Measurements from ENCODE around the gene ADAM22. TPM values are rescaled to one million over a fixed set of nuclear protein-coding genes. Genes with fewer than 3 reads are reported as not detected.

The ADAM22 gene
- total and polyA plus RNA-seq, 2 experiments from 2014 or later: 2.7 to 18.7 TPM

DNA sequence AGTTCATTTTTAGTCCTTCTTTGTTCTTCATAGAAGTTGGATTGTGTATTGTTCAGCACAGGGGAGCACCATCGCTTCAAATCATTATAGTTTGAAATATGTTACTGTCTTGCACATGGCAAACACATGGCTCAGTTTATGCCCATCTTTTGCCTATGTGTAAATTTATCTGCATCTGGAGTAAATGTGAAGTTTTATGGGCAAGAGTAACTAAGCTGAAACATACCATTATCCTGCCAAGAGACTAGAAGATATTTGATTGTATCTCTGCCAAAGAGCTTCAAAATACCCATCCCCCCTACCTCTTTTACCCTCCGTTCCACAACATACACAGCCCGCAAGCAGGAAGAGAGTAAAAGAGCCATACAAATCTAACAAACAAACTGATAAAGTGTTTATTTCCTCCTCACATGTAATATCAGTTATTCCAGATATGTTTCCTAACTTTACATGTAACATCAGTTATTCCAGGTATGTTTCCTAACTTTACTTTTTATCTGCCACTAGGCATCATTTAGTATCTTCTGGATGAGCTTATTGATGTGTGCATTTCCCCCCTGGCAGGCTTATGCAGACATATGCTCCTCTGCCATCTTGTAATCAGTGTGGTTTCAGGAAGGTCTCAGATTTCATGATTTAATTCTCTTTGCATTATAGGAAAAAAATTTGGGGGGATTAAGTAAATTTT, 158.1 kb downstream of the ADAM22 start:
- Histone ChIP-seq H4K20me1 (replicated peaks; ENCODE audit: insufficient read depth) (no peaks in the 10 kb centered on the region), H2AFZ (no peak overlapping the region), H3K27me3 (ENCODE audit: insufficient read depth) (no peaks in the 10 kb centered on the region), H3F3A (replicated peaks; ENCODE audit: low read depth) (no peaks in the 10 kb centered on the region), H3K79me2 (replicated peaks; ENCODE audit: insufficient read depth) (no peaks in the 10 kb centered on the region), H3K36me3 (ENCODE audit: insufficient read depth) (no peaks in the 10 kb centered on the region), H3K4me3 (no peak overlapping the region), H3K9me2 (ENCODE audit: insufficient read depth) (no peaks in the 10 kb centered on the region), H3K27ac (ENCODE audit: low read depth) (no peak overlapping the region), H3K4me2 (no peak overlapping the region), H3K4me1 (ENCODE audit: insufficient read depth) (no peaks in the 10 kb centered on the region)
- no peaks in the 10 kb centered on the region for H3K9me3 Mint-ChIP-seq
- H3K4me1 Mint-ChIP-seq: peaks cover 29% of the 10 kb centered on the region
- H3K27me3 Mint-ChIP-seq (ENCODE audit: insufficient read depth, low read depth, poor library complexity): no peaks in the 10 kb centered on the region
- TF ChIP-seq, protein P1, sequence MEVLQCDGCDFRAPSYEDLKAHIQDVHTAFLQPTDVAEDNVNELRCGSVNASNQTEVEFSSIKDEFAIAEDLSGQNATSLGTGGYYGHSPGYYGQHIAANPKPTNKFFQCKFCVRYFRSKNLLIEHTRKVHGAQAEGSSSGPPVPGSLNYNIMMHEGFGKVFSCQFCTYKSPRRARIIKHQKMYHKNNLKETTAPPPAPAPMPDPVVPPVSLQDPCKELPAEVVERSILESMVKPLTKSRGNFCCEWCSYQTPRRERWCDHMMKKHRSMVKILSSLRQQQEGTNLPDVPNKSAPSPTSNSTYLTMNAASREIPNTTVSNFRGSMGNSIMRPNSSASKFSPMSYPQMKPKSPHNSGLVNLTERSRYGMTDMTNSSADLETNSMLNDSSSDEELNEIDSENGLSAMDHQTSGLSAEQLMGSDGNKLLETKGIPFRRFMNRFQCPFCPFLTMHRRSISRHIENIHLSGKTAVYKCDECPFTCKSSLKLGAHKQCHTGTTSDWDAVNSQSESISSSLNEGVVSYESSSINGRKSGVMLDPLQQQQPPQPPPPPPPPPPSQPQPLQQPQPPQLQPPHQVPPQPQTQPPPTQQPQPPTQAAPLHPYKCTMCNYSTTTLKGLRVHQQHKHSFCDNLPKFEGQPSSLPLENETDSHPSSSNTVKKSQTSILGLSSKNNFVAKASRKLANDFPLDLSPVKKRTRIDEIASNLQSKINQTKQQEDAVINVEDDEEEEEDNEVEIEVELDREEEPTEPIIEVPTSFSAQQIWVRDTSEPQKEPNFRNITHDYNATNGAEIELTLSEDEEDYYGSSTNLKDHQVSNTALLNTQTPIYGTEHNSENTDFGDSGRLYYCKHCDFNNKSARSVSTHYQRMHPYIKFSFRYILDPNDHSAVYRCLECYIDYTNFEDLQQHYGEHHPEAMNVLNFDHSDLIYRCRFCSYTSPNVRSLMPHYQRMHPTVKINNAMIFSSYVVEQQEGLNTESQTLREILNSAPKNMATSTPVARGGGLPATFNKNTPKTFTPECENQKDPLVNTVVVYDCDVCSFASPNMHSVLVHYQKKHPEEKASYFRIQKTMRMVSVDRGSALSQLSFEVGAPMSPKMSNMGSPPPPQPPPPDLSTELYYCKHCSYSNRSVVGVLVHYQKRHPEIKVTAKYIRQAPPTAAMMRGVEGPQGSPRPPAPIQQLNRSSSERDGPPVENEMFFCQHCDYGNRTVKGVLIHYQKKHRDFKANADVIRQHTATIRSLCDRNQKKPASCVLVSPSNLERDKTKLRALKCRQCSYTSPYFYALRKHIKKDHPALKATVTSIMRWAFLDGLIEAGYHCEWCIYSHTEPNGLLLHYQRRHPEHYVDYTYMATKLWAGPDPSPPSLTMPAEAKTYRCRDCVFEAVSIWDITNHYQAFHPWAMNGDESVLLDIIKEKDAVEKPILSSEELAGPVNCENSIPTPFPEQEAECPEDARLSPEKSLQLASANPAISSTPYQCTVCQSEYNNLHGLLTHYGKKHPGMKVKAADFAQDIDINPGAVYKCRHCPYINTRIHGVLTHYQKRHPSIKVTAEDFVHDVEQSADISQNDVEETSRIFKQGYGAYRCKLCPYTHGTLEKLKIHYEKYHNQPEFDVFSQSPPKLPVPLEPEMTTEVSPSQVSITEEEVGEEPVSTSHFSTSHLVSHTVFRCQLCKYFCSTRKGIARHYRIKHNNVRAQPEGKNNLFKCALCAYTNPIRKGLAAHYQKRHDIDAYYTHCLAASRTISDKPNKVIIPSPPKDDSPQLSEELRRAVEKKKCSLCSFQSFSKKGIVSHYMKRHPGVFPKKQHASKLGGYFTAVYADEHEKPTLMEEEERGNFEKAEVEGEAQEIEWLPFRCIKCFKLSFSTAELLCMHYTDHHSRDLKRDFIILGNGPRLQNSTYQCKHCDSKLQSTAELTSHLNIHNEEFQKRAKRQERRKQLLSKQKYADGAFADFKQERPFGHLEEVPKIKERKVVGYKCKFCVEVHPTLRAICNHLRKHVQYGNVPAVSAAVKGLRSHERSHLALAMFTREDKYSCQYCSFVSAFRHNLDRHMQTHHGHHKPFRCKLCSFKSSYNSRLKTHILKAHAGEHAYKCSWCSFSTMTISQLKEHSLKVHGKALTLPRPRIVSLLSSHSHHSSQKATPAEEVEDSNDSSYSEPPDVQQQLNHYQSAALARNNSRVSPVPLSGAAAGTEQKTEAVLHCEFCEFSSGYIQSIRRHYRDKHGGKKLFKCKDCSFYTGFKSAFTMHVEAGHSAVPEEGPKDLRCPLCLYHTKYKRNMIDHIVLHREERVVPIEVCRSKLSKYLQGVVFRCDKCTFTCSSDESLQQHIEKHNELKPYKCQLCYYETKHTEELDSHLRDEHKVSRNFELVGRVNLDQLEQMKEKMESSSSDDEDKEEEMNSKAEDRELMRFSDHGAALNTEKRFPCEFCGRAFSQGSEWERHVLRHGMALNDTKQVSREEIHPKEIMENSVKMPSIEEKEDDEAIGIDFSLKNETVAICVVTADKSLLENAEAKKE (CRISPR knock-in tag; IDR thresholded peaks at IDR 0.05): no peak
- no peak for TF ChIP-seq POLR2AphosphoS5 (IDR thresholded peaks at IDR 0.05; ENCODE audit: low read depth)
- no peak for TF ChIP-seq STAT1 (IDR thresholded peaks at IDR 0.05; ENCODE audit: unreplicated experiment)
- TF ChIP-seq EZH2phosphoT487 (IDR thresholded peaks at IDR 0.05; ENCODE audit: unreplicated experiment): no peak
- no peak overlapping the region for H3K4me3 Mint-ChIP-seq
- no peaks in the 10 kb centered on the region for H3K36me3 Mint-ChIP-seq (ENCODE audit: low read depth)
- no peak for DNase-seq (ENCODE audit: low spot score)
- no peak overlapping the region for H3K27ac Mint-ChIP-seq
- no peak for ATAC-seq

DNA sequence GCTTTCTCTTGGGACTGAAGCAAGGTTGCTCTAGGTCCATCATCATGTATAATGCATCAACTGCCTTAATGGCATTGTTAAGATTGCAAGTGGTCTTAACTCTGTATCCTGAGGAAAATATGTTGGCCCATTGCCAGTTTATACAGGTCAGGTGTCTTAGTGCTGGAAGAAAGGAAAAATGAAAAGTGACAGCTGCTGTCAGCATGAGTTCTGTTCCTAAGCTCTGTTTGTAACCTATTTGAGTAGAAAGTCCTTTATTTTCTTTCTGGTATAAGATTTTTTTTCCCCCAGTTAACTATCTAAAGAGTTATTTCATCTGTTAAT, 158.6 kb downstream of the ADAM22 start:
- Mint-ChIP-seq H3K4me1 (peaks cover 29% of the 10 kb centered on the region), H3K36me3 (ENCODE audit: low read depth) (no peaks in the 10 kb centered on the region), H3K9me3 (no peaks in the 10 kb centered on the region), H3K27me3 (ENCODE audit: insufficient read depth, low read depth, poor library complexity) (no peaks in the 10 kb centered on the region), H3K4me3 (no peak overlapping the region), H3K27ac (no peak overlapping the region)
- TF ChIP-seq ZNF331 (CRISPR knock-in tag; IDR thresholded peaks at IDR 0.05; ENCODE audit: low read depth) (no peak), EZH2phosphoT487 (IDR thresholded peaks at IDR 0.05; ENCODE audit: unreplicated experiment) (no peak), EZH2 (IDR thresholded peaks at IDR 0.05; ENCODE audit: low read depth, unreplicated experiment) (no peak), REST (IDR thresholded peaks at IDR 0.05; ENCODE audit: unreplicated experiment) (no peak), NANOG (IDR thresholded peaks at IDR 0.05; ENCODE audit: borderline replicate concordance) (no peak), CREB1 (CRISPR knock-in tag; IDR thresholded peaks at IDR 0.05; ENCODE audit: low read depth) (no peak)
- Histone ChIP-seq H3K4me2 (no peak overlapping the region), H4K20me1 (replicated peaks; ENCODE audit: insufficient read depth) (no peaks in the 10 kb centered on the region), H3K27ac (ENCODE audit: low read depth) (no peak overlapping the region), H3K27me3 (ENCODE audit: insufficient read depth) (no peaks in the 10 kb centered on the region), H3K36me3 (ENCODE audit: insufficient read depth) (no peaks in the 10 kb centered on the region), H2AFZ (no peak overlapping the region), H3K79me2 (replicated peaks; ENCODE audit: insufficient read depth) (no peaks in the 10 kb centered on the region), H3F3A (replicated peaks; ENCODE audit: low read depth) (no peaks in the 10 kb centered on the region), H3K9me2 (ENCODE audit: insufficient read depth) (no peaks in the 10 kb centered on the region), H3K4me1 (ENCODE audit: insufficient read depth) (no peaks in the 10 kb centered on the region), H3K4me3 (no peak overlapping the region)
- ATAC-seq: no peak
- DNase-seq (ENCODE audit: low spot score): no peak

Data from GM23338 (cell line).